Suprapubic skin (tissue), 4 donors: ENCODE data around the gene IQUB. TPM values are rescaled to one million over a fixed set of nuclear protein-coding genes. Genes with fewer than 3 reads are reported as not detected.

ENCODE experiments used
- DNase-seq, 2 donors: peaks; one replicate each; pipeline ENCODE4 v3.0.0-alpha.2; 2019; ENCODE audit warnings: low spot score in 2 of 2
- H3K27ac ChIP-seq: fragments of 200-600 bp; sonication (generic); one replicate; pipeline ENCODE4 v1.5.1; 2019
- H3K27me3 ChIP-seq: fragments of 200-600 bp; sonication (generic); one replicate; pipeline ENCODE4 v1.5.1; 2019
- H3K36me3 ChIP-seq: fragments of 200-600 bp; sonication (generic); one replicate; pipeline ENCODE4 v1.5.1; 2019
- H3K4me1 ChIP-seq: fragments of 200-600 bp; sonication (generic); one replicate; pipeline ENCODE4 v1.5.1; 2019
- H3K4me3 ChIP-seq: fragments of 200-600 bp; sonication (generic); one replicate; pipeline ENCODE4 v1.5.1; 2019; ENCODE audit warnings: mild to moderate bottlenecking
- H3K9me3 ChIP-seq: fragments of 200-600 bp; sonication (generic); one replicate; pipeline ENCODE4 v1.5.1; 2019
- CTCF ChIP-seq, 2 donors: fragments of 200-600 bp in 1 of 2; fragments of 450-650 bp in 1 of 2; sonication (generic) in 1 of 2; IDR thresholded peaks; one replicate each; pipeline ENCODE4 v1.5.1; 2016 to 2019; ENCODE audit warnings: antibody characterized with exemption in 2 of 2, mild to moderate bottlenecking in 1 of 2, moderate library complexity in 1 of 2
- EP300 ChIP-seq: sonication (generic); formaldehyde crosslinking; IDR thresholded peaks from one replicate; pipeline ENCODE4 v1.6.1; 2017; ENCODE audit warnings: antibody characterized with exemption
- POLR2A ChIP-seq, 2 donors: fragments of 450-650 bp; IDR thresholded peaks; one replicate each; pipeline ENCODE4 v1.6.1; 2017; ENCODE audit warnings: antibody characterized with exemption in 2 of 2, mild to moderate bottlenecking in 2 of 2, moderate library complexity in 2 of 2
- POLR2AphosphoS5 ChIP-seq, 3 donors: sonication (generic); formaldehyde crosslinking; IDR thresholded peaks; one replicate each; pipeline ENCODE4 v1.6.1; 2017; ENCODE audit warnings: antibody characterized with exemption in 3 of 3
- WGBS: methylation state at CpG from one replicate; pipeline ENCODE4 v1.1.5; 2018; 5-methylcytosine and 5-hydroxymethylcytosine counted together
- total RNA-seq, 4 donors: library from RNA; depleted of rRNA; stranded (reverse); fragments of >200 nt; gene quantifications; one replicate each; pipeline ENCODE4 v1.1.0, GENCODE V29; 2016

The IQUB gene
- total RNA-seq, 4 donors from 2014 or later: 0.24 to 1.1 (median 0.71) TPM

DNA sequence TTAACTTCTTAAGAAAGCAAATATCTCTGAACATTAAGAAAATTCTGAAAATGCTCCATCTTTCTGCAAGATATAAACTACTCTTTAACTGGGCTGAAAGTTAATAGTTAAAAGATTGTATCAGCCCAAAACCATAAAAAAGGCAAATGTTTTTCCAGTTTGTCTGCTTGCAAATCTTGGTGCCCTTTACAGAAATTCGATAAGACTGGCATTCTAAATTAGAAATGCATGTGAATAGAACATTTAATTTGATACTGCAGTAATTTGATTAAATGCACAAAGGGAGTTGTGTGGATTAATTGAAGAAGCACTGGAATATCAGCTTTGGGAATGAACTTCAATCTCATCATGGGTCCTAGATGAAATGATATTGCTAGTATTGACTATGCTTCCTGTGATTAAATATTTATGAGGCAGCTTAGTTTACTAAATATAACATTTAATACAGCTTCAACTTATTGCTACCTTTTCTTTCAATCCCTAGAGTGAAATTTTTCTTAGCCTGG, 78.4 kb downstream of the IQUB start:
- DNase-seq: no peak
- no peak for TF ChIP-seq CTCF (IDR thresholded peaks at IDR 0.05)
- no peak for TF ChIP-seq EP300
- TF ChIP-seq POLR2A (IDR thresholded peaks at IDR 0.05): no peak
- no peak for TF ChIP-seq POLR2AphosphoS5 (IDR thresholded peaks at IDR 0.05)
- Histone ChIP-seq H3K4me1 (no peaks in the 10 kb centered on the region), H3K4me3 (no peak overlapping the region), H3K27me3 (no peaks in the 10 kb centered on the region), H3K27ac (no peak overlapping the region), H3K9me3 (no peaks in the 10 kb centered on the region), H3K36me3 (no peaks in the 10 kb centered on the region)
- WGBS: 30% methylated on average over 1 of the region's 1 CpG

GRCh38 chr7:123440101-123440548, 94.3 kb downstream of the IQUB start:
- Histone ChIP-seq H3K27me3 (no peaks in the 10 kb centered on the region), H3K27ac (no peak overlapping the region), H3K4me1 (no peaks in the 10 kb centered on the region), H3K4me3 (no peak overlapping the region), H3K36me3 (no peaks in the 10 kb centered on the region), H3K9me3 (peaks cover 6% of the 10 kb centered on the region)
- no peak for DNase-seq
- TF ChIP-seq EP300 (no peak), CTCF (IDR thresholded peaks at IDR 0.05) (no peak), POLR2AphosphoS5 (IDR thresholded peaks at IDR 0.05) (no peak), POLR2A (IDR thresholded peaks at IDR 0.05) (no peak)
- 48% methylated on average over 2 of the region's 2 CpGs for WGBS

DNA sequence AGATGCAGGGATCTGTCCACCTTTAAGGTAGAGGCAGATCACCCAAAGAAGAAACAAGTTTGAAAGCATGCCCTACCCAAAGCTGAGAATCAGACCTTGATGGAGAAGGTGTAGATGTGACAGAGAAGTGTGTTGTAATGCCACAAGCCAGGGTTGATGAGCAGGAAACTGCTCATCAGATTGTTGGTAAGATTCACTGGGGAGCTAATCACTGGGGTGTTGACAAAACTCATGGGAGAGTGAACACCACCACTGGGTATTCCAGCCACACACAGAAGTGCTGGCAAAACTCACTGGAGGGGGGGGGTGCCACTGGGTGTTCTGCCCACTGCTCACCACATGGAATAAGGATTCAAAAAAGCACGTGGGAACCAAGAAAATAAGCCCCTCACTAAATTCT, 95.2 kb downstream of the IQUB start:
- DNase-seq: no peak
- Histone ChIP-seq H3K27me3 (no peaks in the 10 kb centered on the region), H3K4me3 (no peak overlapping the region), H3K9me3 (peaks cover 6% of the 10 kb centered on the region), H3K27ac (no peak overlapping the region), H3K36me3 (no peaks in the 10 kb centered on the region), H3K4me1 (no peaks in the 10 kb centered on the region)
- 21% methylated on average over 1 of the region's 1 CpG for WGBS
- TF ChIP-seq POLR2A (IDR thresholded peaks at IDR 0.05) (no peak), EP300 (no peak), CTCF (IDR thresholded peaks at IDR 0.05) (no peak), POLR2AphosphoS5 (IDR thresholded peaks at IDR 0.05) (no peak)

DNA sequence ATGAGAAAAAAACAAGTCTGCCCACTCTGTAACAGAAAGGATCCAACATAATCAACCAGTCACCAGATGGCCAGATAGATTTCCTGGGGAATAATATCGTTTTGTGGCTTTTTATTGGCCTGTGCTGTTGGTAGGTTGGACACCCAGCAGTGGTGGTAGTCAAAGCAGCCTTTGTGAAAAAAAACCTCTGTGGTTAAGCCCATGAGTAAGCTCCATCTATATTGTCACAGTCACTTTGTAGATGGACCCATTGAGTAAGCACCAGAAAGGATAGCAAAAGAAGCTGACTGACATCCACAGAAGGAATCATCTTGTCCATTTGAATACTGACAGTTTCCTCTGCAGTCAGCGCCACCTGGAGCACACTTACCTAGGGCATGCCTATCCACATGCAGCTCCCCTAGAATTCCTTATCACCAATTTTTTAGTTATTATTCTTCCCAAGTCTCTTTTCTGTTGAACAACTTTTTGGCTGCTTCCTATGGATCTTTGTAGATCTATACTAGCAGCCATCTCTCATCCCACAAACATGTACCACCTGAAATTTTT, 96.9 kb downstream of the IQUB start:
- DNase-seq: no peak
- Histone ChIP-seq H3K4me1 (no peaks in the 10 kb centered on the region), H3K36me3 (no peaks in the 10 kb centered on the region), H3K4me3 (no peak overlapping the region), H3K9me3 (peaks cover 6% of the 10 kb centered on the region), H3K27ac (no peak overlapping the region), H3K27me3 (no peaks in the 10 kb centered on the region)
- TF ChIP-seq CTCF (IDR thresholded peaks at IDR 0.05) (no peak), POLR2A (IDR thresholded peaks at IDR 0.05) (no peak), EP300 (no peak), POLR2AphosphoS5 (IDR thresholded peaks at IDR 0.05) (no peak)
- 72% methylated on average over 2 of the region's 2 CpGs for WGBS

DNA sequence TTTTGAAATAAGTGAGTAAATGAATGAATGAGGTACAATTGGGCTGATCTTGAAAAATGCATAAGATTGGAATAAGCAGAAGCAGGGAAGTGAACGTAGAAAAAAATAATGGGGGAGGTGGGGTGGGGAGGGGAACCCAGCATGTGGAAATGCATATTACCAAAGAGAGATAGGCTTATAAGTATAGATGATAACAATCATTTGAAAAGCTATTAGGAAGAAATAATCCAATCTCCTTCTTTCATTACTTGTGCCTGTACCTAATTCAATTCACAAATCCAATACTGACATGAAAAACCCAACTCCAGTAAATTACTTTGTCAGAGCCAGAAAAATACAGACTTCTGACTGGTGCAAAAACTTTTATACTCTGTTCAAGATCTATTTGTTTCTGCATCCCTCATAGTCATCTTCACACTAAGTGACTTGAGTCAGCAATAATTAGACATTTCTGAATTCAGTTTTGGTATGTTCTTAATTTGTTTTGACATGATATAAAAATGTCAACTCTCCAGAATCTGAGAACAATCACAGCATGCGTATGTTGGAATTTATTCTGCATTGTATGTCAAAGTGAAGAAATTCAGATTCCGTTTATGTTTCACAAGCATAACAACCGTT, 99.2 kb downstream of the IQUB start:
- H3K4me3 ChIP-seq: no peak overlapping the region
- TF ChIP-seq EP300 (no peak), POLR2A (IDR thresholded peaks at IDR 0.05) (no peak), POLR2AphosphoS5 (IDR thresholded peaks at IDR 0.05) (no peak), CTCF (IDR thresholded peaks at IDR 0.05) (no peak)
- no peaks in the 10 kb centered on the region for H3K36me3 ChIP-seq

More for the DNA sequence above, 99.2 kb downstream of the IQUB start:
- Histone ChIP-seq H3K27ac (no peak overlapping the region), H3K27me3 (no peaks in the 10 kb centered on the region), H3K9me3 (peaks cover 6% of the 10 kb centered on the region), H3K4me1 (no peaks in the 10 kb centered on the region)
- no peak for DNase-seq
- 56% methylated on average over 4 of the region's 4 CpGs for WGBS
